WTC11 (cell line): ENCODE results near the gene ATM. TPM values are rescaled to one million over a fixed set of nuclear protein-coding genes. Genes with fewer than 3 reads are reported as not detected.

ENCODE experiments used
- ATAC-seq: fragments of 200-7000 bp; cut with Tn5 transposase; 2 replicates; pipeline ENCODE4 v1.10.0; 2021; ENCODE audit warnings: mild to moderate bottlenecking, moderate library complexity
- CTCF ChIA-PET: fragments of 300-600 bp; sonication (Branson Sonifier 250); formaldehyde crosslinking; loops from one replicate; lab custom pipeline; 2021; ENCODE audit warnings: antibody characterized with exemption; lab: Charles Lee
- POLR2A ChIA-PET: fragments of 350-600 bp; sonication (Branson Sonifier 250); formaldehyde crosslinking; loops from one replicate; lab custom pipeline; 2021; ENCODE audit warnings: antibody characterized with exemption; lab: Charles Lee
- DNase-seq: peaks from one replicate; pipeline ENCODE4 v3.0.0; 2021; ENCODE audit warnings: low spot score
- H3K27ac Mint-ChIP-seq: 2 replicates; pipeline ENCODE4 v1.8.0; 2021; ENCODE audit warnings: mixed read lengths
- H3K27me3 Mint-ChIP-seq: 2 replicates; pipeline ENCODE4 v1.8.0; 2021; ENCODE audit warnings: low read depth, mild to moderate bottlenecking, moderate library complexity, mixed read lengths
- H3K36me3 Mint-ChIP-seq: 2 replicates; pipeline ENCODE4 v1.8.0; 2021; ENCODE audit warnings: mixed read lengths
- H3K4me1 Mint-ChIP-seq: 2 replicates; pipeline ENCODE4 v1.8.0; 2022; ENCODE audit warnings: mixed read lengths
- H3K4me3 Mint-ChIP-seq: 2 replicates; pipeline ENCODE4 v1.8.0; 2021; ENCODE audit warnings: mild to moderate bottlenecking, moderate library complexity, mixed read lengths
- H3K9me3 Mint-ChIP-seq: 2 replicates; pipeline ENCODE4 v1.8.0; 2021; ENCODE audit warnings: mixed read lengths
- AR ChIP-seq: fragments of 250-450 bp; sonication (Bioruptor Pico); IDR thresholded peaks from 2 replicates; pipeline ENCODE4 v1.9.0; 2021; ENCODE audit warnings: mild to moderate bottlenecking
- ARID4B ChIP-seq: sonication (generic); formaldehyde crosslinking; IDR thresholded peaks from 2 replicates; pipeline ENCODE4 v1.8.0; 2023; ENCODE audit warnings: missing genetic modification reagents, mild to moderate bottlenecking, borderline replicate concordance
- ATF1 ChIP-seq: sonication (generic); formaldehyde crosslinking; IDR thresholded peaks from 2 replicates; pipeline ENCODE4 v1.8.1; 2023; ENCODE audit warnings: mild to moderate bottlenecking, moderate library complexity, missing genetic modification reagents
- ATF3 ChIP-seq: sonication (generic); formaldehyde crosslinking; conservative IDR thresholded peaks from 2 replicates; pipeline ENCODE4 v1.8.1; 2022; ENCODE audit warnings: mild to moderate bottlenecking, missing genetic modification reagents
- ETV6 ChIP-seq: sonication (generic); formaldehyde crosslinking; IDR thresholded peaks from 2 replicates; pipeline ENCODE4 v1.8.1; 2022; ENCODE audit warnings: mild to moderate bottlenecking, missing genetic modification reagents
- FOXP1 ChIP-seq: sonication (generic); formaldehyde crosslinking; IDR thresholded peaks from 2 replicates; pipeline ENCODE4 v1.8.0; 2022; ENCODE audit warnings: missing genetic modification reagents, mild to moderate bottlenecking, moderate library complexity, borderline replicate concordance
- MLX ChIP-seq: sonication (generic); formaldehyde crosslinking; IDR thresholded peaks from 2 replicates; pipeline ENCODE4 v1.8.1; 2023; ENCODE audit warnings: mild to moderate bottlenecking, missing genetic modification reagents, moderate library complexity
- NFATC4 ChIP-seq: fragments of 250-450 bp; sonication (Bioruptor Pico); IDR thresholded peaks from 2 replicates; pipeline ENCODE4 v1.9.0; 2021; ENCODE audit warnings: mild to moderate bottlenecking
- NFYB ChIP-seq: sonication (generic); formaldehyde crosslinking; conservative IDR thresholded peaks from 2 replicates; pipeline ENCODE4 v1.8.0; 2022; ENCODE audit warnings: low read depth, missing genetic modification reagents
- NR2C2 ChIP-seq: sonication (generic); formaldehyde crosslinking; IDR thresholded peaks from 2 replicates; pipeline ENCODE4 v1.8.0; 2022; ENCODE audit warnings: mild to moderate bottlenecking, missing genetic modification reagents
- STAT6 ChIP-seq: sonication (generic); formaldehyde crosslinking; conservative IDR thresholded peaks from 2 replicates; pipeline ENCODE4 v1.8.1; 2023; ENCODE audit warnings: mild to moderate bottlenecking, low read depth, missing genetic modification reagents, moderate library complexity
- ZBTB21 ChIP-seq: sonication (generic); formaldehyde crosslinking; IDR thresholded peaks from 2 replicates; pipeline ENCODE4 v1.8.1; 2023; ENCODE audit warnings: mild to moderate bottlenecking, missing genetic modification reagents, borderline replicate concordance
- total RNA-seq: library from RNA; stranded (reverse); gene quantifications from 3 replicates; pipeline ENCODE4 v1.2.3, GENCODE V29; 2021
- TF ChIP-seq, protein P1 (sequence below): sonication (generic); formaldehyde crosslinking; IDR thresholded peaks from 2 replicates; pipeline ENCODE4 v1.8.1; 2022; ENCODE audit warnings: mild to moderate bottlenecking, missing genetic modification reagents, moderate library complexity, borderline replicate concordance
- TF ChIP-seq, protein P2 (sequence below): sonication (generic); formaldehyde crosslinking; IDR thresholded peaks from 2 replicates; pipeline ENCODE4 v1.8.1; 2022; ENCODE audit warnings: low read depth, mild to moderate bottlenecking, moderate library complexity, missing genetic modification reagents, borderline replicate concordance

Gene ATM
- total RNA-seq, 1 experiment from 2014 or later: 49.5 TPM

GRCh38 chr11:108203075-108203474 is 19.8 kb upstream of the ATM start:
- Mint-ChIP-seq H3K9me3 (peaks cover 15% of the 10 kb centered on the region), H3K27me3 (no peaks in the 10 kb centered on the region), H3K27ac (no peak overlapping the region), H3K4me3 (no peak overlapping the region), H3K4me1 (peaks cover 32% of the 10 kb centered on the region), H3K36me3 (peaks cover 48% of the 10 kb centered on the region)
- DNase-seq (no peak), ATAC-seq (no peak)
- ChIA-PET POLR2A (no interaction called here), CTCF (no interaction called here)
- TF ChIP-seq NFATC4 (CRISPR knock-in tag) (no peak), MLX (CRISPR knock-in tag) (no peak), FOXP1 (CRISPR knock-in tag) (no peak), STAT6 (CRISPR knock-in tag) (no peak), ETV6 (CRISPR knock-in tag) (no peak), ATF3 (CRISPR knock-in tag) (no peak), ATF1 (no peak), AR (CRISPR knock-in tag) (no peak), ZBTB21 (CRISPR knock-in tag) (no peak), NFYB (CRISPR knock-in tag) (no peak), NR2C2 (CRISPR knock-in tag) (no peak), ARID4B (CRISPR knock-in tag) (no peak)
- TF ChIP-seq, protein P1, sequence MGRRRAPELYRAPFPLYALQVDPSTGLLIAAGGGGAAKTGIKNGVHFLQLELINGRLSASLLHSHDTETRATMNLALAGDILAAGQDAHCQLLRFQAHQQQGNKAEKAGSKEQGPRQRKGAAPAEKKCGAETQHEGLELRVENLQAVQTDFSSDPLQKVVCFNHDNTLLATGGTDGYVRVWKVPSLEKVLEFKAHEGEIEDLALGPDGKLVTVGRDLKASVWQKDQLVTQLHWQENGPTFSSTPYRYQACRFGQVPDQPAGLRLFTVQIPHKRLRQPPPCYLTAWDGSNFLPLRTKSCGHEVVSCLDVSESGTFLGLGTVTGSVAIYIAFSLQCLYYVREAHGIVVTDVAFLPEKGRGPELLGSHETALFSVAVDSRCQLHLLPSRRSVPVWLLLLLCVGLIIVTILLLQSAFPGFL: no peak
- TF ChIP-seq, protein P2, sequence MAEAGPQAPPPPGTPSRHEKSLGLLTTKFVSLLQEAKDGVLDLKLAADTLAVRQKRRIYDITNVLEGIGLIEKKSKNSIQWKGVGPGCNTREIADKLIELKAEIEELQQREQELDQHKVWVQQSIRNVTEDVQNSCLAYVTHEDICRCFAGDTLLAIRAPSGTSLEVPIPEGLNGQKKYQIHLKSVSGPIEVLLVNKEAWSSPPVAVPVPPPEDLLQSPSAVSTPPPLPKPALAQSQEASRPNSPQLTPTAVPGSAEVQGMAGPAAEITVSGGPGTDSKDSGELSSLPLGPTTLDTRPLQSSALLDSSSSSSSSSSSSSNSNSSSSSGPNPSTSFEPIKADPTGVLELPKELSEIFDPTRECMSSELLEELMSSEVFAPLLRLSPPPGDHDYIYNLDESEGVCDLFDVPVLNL (CRISPR knock-in tag): no peak
